Peyer's patch (tissue), 4 donors: Measurements from ENCODE around the gene ZMIZ1.

ENCODE experiments used
- CTCF ChIP-seq, 6 experiments: fragments of 450-650 bp in 4 of 6; fragments of 200-600 bp in 2 of 6; sonication (generic) in 1 of 6; IDR thresholded peaks; one replicate each; pipeline ENCODE4 v1.5.1; 2017 to 2019; ENCODE audit warnings: antibody characterized with exemption in 6 of 6, mild to moderate bottlenecking in 3 of 6, moderate library complexity in 1 of 6
- POLR2A ChIP-seq, 2 donors: fragments of 450-650 bp; IDR thresholded peaks; one replicate each; pipeline ENCODE4 v1.5.1; 2017; ENCODE audit warnings: antibody characterized with exemption in 2 of 2, mild to moderate bottlenecking in 2 of 2, moderate library complexity in 2 of 2

GRCh38 chr10:79158004-79158340, 89.2 kb downstream of the ZMIZ1 start:
- TF ChIP-seq CTCF (IDR thresholded peaks at IDR 0.05) (no peak), POLR2A (IDR thresholded peaks at IDR 0.05) (no peak)
